ENCODE results near the gene CCDC50.

CCDC50 gene

GRCh38 chr3:191350396-191351090, 21.3 kb downstream of the CCDC50 start:
- no peak for DNase-seq

- no peak for DNase-seq
Observed at GRCh38 chr3:191352014-191352413, 22.8 kb downstream of the CCDC50 start.

- DNase-seq = no peak
Observed at GRCh38 chr3:191353022-191353777, 24.0 kb downstream of the CCDC50 start.

GRCh38 chr3:191355406-191355805, 26.2 kb downstream of the CCDC50 start:
- no peak for DNase-seq

- no peak for DNase-seq
Observed at GRCh38 chr3:191356631-191357439, 27.6 kb downstream of the CCDC50 start.

- no peak for DNase-seq
Observed at GRCh38 chr3:191357909-191358308, 28.7 kb downstream of the CCDC50 start.

GRCh38 chr3:191358929-191359328, 29.7 kb downstream of the CCDC50 start:
- no peak for DNase-seq

- DNase-seq = no peak
Observed at GRCh38 chr3:191360620-191361019, 31.4 kb downstream of the CCDC50 start.

GRCh38 chr3:191361456-191361855, 32.3 kb downstream of the CCDC50 start:
- DNase-seq = no peak

- no peak for DNase-seq
Observed at GRCh38 chr3:191362037-191362436, 32.8 kb downstream of the CCDC50 start.

- DNase-seq = no peak
Observed at GRCh38 chr3:191362524-191363090, 33.4 kb downstream of the CCDC50 start.

- no peak for DNase-seq
Observed at GRCh38 chr3:191363221-191363620, 34.0 kb downstream of the CCDC50 start.

- no peak for DNase-seq
Observed at GRCh38 chr3:191366675-191367074, 37.5 kb downstream of the CCDC50 start.

GRCh38 chr3:191368755-191369615, 39.8 kb downstream of the CCDC50 start:
- no peak for DNase-seq

- no peak for DNase-seq
Observed at GRCh38 chr3:191369616-191370010, 40.4 kb downstream of the CCDC50 start.

- peak in 3 of 4 experiments; percentile 2 to 36 (median 19) for DNase-seq
Observed at GRCh38 chr3:191372122-191372521, 42.9 kb downstream of the CCDC50 start.

GRCh38 chr3:191373327-191373726, 44.1 kb downstream of the CCDC50 start:
- no peak for DNase-seq

GRCh38 chr3:191376516-191377141, 47.4 kb downstream of the CCDC50 start:
- no peak for DNase-seq

GRCh38 chr3:191378142-191378812, 49.1 kb downstream of the CCDC50 start:
- no peak for DNase-seq

GRCh38 chr3:191379446-191379845, 50.3 kb downstream of the CCDC50 start:
- DNase-seq = no peak

GRCh38 chr3:191380001-191380400, 50.8 kb downstream of the CCDC50 start:
- no peak for DNase-seq

All from suppressor macrophage (primary cell).